ENCODE measurements around the gene PDE6A.
A peak's percentile ranks its signal among the peaks of the same experiment; 100 is the strongest.

Gene PDE6A

GRCh38 chr5:149930043-149930748 is 14.4 kb downstream of the PDE6A start:
- no peaks in the 10 kb centered on the region for H3K9me3 Mint-ChIP-seq
- H3K27me3 Mint-ChIP-seq (ENCODE audit: low read depth), result peaks cover 28% of the 10 kb centered on the region
- H3K27ac Mint-ChIP-seq, result peak overlapping the region in 1 of 3 experiments; percentile 34
- H3K4me1 Mint-ChIP-seq, result peaks cover 10% of the 10 kb centered on the region
- TF ChIP-seq CTCF (IDR thresholded peaks at IDR 0.05; ENCODE audit: unreplicated experiment in 3 of 3), result no peak
- H3K36me3 Mint-ChIP-seq (ENCODE audit: low read depth), result no peaks in the 10 kb centered on the region
- H3K4me3 Mint-ChIP-seq, result no peak overlapping the region

- Mint-ChIP-seq H3K4me1 (no peaks in the 10 kb centered on the region), H3K36me3 (ENCODE audit: low read depth) (no peaks in the 10 kb centered on the region), H3K27me3 (ENCODE audit: low read depth) (no peaks in the 10 kb centered on the region), H3K9me3 (no peaks in the 10 kb centered on the region), H3K27ac (no peak overlapping the region), H3K4me3 (no peak overlapping the region)
- no peak for TF ChIP-seq CTCF (IDR thresholded peaks at IDR 0.05; ENCODE audit: unreplicated experiment in 3 of 3)
Measured at GRCh38 chr5:149924486-149924885, 20.1 kb downstream of the PDE6A start.

DNA sequence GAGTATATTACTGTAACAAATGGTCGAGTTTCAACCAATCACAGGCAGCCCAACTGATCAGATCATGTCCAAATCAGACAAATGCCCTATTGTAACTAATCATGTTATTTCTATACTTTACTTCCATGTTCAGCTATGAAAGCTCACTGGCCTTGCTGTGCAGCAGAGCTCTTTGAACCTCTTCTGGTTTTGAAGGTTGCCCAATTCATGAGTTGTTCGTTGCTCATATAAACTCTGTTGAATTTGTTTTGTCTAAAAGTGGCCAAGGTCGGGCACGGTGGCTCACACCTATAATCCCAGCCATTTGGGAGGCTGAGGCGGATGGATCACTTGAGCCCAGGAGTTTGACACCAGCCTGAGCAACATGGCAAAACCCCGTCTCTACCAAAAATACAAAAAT is 21.6 kb downstream of the PDE6A start:
- Mint-ChIP-seq H3K36me3 (ENCODE audit: low read depth) (no peaks in the 10 kb centered on the region), H3K4me1 (no peaks in the 10 kb centered on the region), H3K9me3 (no peaks in the 10 kb centered on the region), H3K4me3 (no peak overlapping the region), H3K27me3 (ENCODE audit: low read depth) (no peaks in the 10 kb centered on the region), H3K27ac (no peak overlapping the region)
- TF ChIP-seq CTCF (IDR thresholded peaks at IDR 0.05; ENCODE audit: unreplicated experiment in 3 of 3), result no peak

GRCh38 chr5:149921597-149921996 is 23.0 kb downstream of the PDE6A start:
- H3K36me3 Mint-ChIP-seq (ENCODE audit: low read depth), result no peaks in the 10 kb centered on the region
- H3K4me3 Mint-ChIP-seq, result no peak overlapping the region
- no peak for TF ChIP-seq CTCF (IDR thresholded peaks at IDR 0.05; ENCODE audit: unreplicated experiment in 3 of 3)

DNA sequence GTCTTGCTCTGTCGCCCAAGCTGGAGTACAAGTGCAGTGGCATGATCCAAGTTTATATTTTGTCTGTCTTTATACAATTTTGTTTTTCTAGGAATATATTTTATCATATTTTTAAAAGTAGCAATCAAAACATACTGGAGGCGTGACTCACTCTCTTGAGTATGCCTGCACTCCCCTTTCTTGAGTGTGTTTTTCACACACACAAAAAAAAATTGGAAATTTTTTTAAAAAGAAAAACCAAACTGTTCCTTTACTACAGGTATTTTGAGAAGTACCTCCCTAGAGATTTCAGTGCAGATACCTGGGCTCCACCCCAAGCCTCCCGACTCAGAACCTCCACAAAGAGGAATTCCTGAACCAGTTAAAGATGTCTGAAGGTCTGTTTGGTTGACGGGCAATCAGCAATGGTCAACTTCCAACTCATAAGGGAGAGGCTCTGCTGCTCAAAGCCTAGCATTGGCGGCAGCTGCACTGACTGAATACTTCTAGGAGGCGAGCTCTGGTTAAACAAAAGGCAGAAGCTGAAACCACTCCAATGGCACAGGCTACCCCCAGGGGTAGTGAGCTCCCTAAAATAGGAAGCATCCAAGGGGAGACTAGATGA is 27.4 kb downstream of the PDE6A start:
- Mint-ChIP-seq H3K27me3 (ENCODE audit: low read depth) (no peaks in the 10 kb centered on the region), H3K9me3 (no peaks in the 10 kb centered on the region), H3K36me3 (ENCODE audit: low read depth) (no peaks in the 10 kb centered on the region), H3K4me1 (no peaks in the 10 kb centered on the region), H3K27ac (no peak overlapping the region), H3K4me3 (no peak overlapping the region)
- TF ChIP-seq CTCF (IDR thresholded peaks at IDR 0.05; ENCODE audit: unreplicated experiment in 3 of 3), result no peak

More at GRCh38 chr5:149921597-149921996, 23.0 kb downstream of the PDE6A start:
- Mint-ChIP-seq H3K9me3 (no peaks in the 10 kb centered on the region), H3K27me3 (ENCODE audit: low read depth) (no peaks in the 10 kb centered on the region), H3K4me1 (no peaks in the 10 kb centered on the region), H3K27ac (no peak overlapping the region)

All from nephron (organoid).